ENCODE results near the gene NMRK2.

DNA sequence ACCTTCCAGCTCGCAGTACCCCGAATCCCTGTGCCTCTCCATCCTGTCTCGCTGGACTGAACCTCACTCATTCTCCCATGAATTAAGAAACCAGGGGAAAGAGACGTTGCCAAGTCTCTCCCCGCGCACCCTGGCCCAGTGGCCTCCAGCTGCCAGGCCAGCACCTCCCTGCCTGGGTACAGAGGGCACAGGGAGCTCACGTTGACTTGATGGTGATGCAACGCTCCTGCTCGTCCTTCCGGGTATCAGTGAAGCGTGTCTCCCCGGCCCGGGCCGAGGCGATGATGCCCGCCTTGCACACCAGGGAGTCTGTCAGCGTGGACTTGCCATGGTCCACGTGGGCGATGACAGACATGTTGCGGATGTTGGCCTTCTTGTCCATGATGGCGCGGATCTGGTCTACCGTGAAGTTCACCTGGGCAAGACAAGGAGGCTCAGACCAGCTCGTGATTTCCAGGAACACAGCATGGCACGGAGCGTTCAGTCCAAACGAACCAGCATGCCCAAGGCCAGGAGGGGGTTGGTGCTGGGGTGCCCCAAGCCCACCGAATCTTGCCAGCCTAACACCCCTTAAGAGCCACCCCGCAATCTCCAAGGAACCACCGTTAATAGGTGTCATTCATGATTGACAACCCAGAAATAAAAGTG, 51.2 kb downstream of the NMRK2 start:
- TF ChIP-seq, protein P1, sequence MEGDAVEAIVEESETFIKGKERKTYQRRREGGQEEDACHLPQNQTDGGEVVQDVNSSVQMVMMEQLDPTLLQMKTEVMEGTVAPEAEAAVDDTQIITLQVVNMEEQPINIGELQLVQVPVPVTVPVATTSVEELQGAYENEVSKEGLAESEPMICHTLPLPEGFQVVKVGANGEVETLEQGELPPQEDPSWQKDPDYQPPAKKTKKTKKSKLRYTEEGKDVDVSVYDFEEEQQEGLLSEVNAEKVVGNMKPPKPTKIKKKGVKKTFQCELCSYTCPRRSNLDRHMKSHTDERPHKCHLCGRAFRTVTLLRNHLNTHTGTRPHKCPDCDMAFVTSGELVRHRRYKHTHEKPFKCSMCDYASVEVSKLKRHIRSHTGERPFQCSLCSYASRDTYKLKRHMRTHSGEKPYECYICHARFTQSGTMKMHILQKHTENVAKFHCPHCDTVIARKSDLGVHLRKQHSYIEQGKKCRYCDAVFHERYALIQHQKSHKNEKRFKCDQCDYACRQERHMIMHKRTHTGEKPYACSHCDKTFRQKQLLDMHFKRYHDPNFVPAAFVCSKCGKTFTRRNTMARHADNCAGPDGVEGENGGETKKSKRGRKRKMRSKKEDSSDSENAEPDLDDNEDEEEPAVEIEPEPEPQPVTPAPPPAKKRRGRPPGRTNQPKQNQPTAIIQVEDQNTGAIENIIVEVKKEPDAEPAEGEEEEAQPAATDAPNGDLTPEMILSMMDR (IDR thresholded peaks at IDR 0.05) = no peak
- TF ChIP-seq POLR2A (IDR thresholded peaks at IDR 0.05; ENCODE audit: low read depth) = no peak

Data from esophagus muscularis mucosa (tissue), 3 donors.